EL (cell line): ENCODE results near the gene METTL22.

Source experiments
- DNase-seq: peaks from one replicate; pipeline ENCODE4 v3.0.0-alpha.2; 2016

METTL22 gene

DNA sequence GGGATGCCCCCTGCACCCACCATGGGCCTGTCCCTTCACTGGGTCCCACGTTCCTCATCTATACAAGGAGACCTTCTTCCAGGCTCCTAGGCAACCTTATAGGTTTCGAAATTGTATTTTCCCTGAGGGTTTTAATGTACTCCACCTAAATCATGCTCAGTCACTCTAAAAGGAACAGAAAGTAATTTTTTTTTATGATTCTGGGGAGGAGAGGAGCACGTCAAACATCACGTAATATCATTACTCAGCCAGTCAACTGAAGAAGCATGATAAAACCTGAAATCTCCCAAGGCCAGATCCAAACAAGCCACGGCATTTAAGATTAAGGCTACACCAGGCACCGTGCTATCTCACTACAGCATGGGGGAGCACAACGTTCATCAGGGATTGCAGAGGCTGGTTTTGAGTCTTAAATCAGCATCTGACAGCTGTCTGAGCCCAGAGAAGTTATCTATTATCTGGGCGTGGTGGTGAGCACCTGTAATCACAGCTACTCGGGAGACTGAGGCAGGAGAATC is 27.3 kb upstream of the METTL22 start:
- DNase-seq = no peak

- DNase-seq = no peak
These were observed 25.7 kb upstream of the METTL22 start for GRCh38 chr16:8595783-8596182.

DNA sequence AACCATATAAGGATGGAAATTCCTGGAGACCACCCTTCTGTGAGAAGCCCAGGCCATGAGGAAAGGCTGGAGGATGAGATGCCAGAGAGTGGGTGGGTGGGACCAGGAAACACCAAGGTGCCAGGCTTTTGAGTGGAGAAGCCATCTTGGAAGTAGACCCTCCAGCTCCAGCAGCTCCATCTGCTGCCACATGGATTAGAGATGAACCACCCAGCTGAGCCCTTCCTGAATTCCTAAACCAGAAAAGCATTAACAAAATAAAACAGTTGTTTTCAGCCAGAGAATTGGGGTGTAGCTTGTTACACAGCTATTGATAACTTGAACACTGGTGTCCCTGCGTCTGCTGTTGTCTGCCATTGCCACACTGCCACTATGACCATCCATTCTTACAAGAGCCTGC is 24.9 kb upstream of the METTL22 start:
- DNase-seq = no peak

DNA sequence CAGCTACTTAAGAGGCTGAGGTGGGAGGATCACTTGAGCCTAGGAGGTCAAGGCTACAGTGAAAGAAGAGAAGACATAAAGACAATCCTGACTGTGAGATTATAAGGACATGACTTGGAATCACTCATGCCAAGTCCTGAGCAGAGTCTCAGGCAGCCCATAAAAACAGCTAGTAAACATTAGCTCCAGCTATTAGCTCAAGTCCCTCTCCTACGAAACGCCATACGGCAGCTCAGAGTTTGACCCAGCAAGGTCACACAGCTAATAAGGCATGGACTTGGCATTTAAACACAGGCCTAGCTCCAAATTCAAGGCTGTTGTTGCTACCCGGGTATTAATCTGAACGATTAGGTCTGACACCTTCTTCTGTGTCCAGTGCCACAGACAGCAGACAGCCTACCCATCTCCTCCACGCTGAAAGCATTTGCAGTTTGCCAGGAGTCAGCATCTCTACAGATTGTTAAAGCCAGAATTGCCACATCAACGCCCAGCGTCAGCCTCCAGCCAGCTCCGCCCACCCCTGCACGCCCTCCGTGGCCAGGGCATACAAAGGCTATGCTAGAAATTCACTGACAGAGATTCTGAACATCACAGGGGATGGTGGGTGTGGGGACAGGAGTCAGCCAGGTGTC is 21.2 kb upstream of the METTL22 start:
- DNase-seq = no peak

GRCh38 chr16:8605554-8605953 is 15.9 kb upstream of the METTL22 start:
- no peak for DNase-seq

DNA sequence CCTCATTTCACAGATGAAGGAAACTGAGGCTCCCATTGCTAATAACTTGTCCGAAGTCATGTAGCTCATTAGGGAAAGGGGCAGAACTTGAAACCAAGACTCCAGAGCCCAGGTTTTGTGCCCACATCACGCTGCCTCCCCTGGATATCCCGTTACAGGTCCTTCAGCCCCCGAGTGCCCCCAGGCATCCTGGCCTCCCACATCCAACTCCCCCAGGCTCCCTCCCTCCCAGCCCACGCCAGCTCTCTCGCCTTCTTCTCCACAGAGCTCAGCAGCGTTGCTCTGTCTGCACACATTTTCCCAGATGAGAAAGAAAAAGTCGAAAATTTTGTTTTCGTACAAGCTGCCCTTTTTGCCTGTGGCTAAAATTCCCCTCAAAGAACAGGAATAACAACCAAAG is 14.3 kb upstream of the METTL22 start:
- no peak for DNase-seq

- DNase-seq = no peak
These were observed 10.4 kb upstream of the METTL22 start for GRCh38 chr16:8611122-8611521.

GRCh38 chr16:8611886-8612600 is 9.5 kb upstream of the METTL22 start:
- peak; percentile 21 for DNase-seq

DNA sequence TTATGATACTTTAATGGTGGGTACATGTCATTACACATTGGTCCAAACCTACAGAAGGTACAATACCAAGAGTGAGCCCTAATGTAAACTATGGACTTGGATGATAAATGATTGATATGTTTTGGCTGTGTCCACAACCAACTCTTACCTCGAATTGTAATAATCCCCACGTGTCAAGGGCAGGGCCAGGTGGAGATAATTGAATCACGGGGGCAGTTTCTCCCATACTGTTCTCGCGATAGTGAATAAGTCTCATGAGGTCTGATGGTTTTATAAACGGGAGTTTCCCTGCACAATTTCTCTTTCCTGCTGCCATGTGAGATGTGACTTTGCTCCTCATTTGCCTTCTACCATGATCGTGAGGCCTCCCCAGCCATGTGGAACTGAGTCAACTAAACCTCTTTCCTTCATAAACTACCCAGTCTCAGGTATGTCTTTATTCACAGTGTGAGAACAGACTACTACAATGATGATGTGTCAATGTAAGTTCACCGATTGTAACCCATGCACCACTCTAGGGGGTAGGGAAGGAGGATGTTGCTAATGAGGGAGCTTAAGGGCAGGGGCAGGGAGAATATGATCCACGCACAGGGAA is 7.0 kb upstream of the METTL22 start:
- no peak for DNase-seq

- DNase-seq = no peak
These were observed 1.7 kb upstream of the METTL22 start for GRCh38 chr16:8619671-8620370.

- peak; percentile 18 for DNase-seq
These were observed 963 bp upstream of the METTL22 start for GRCh38 chr16:8620535-8620934.

DNA sequence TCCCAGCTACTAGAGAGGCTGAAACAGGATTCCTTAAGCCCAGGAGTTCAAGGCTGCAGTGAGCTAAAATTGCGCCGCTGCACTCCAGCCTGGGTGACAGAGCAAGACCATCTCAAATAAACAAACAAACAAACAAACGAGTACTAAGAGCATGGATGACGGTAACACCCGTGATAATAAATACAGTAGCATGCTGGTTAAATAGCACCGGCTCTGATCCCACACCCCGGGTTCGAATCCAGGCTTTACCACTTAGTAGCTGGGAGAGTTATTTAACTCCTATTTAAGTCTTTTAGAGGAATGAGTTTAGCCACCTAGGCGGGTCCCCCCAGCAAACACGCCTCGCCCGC is 301 bp upstream of the METTL22 start:
- no peak for DNase-seq

DNA sequence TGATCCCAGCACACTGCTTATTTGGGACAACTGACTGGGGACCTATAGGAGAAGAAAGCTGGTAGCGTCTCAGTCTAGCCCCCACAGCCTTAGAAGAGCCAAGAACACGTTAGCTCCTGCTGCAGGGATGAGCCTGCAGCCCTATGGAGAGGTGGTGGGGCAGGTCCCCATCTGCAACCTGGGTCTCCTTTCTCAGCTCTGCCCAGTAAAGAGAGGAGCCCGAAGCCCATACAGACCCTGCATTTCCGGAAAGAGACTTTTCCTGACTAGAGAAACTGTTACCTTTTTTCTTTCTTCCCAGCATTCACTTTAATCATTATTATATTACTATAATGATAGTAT is 788 bp downstream of the METTL22 start:
- DNase-seq = no peak

GRCh38 chr16:8623634-8624033 is 2.1 kb downstream of the METTL22 start:
- peak; percentile 34 for DNase-seq

DNA sequence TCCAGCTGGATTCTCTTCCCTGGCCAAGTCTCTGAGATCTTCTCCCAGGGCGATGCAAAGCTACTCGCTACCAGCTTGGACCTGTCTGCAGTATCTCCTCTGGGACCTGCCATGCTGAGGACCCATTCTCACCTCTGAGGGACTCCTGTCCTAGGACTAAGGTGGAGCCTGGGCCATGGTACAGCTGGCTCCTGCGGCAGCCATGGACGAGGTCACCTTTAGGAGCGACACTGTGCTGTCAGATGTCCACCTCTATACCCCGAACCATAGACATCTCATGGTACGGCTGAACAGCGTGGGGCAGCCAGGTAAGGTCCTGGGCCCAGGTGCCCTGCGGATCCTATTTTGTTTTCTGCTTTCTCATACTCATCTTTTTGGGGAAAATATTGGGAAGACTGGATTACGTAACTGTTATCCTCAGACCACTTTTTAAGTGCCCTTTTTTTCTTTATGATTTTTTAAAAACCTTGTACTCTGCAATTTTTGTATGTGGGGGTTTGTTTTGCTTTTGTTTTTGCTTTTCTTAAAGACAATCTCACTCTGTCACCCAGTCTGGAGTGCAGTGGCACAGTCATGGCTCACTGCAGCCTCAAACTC is 4.1 kb downstream of the METTL22 start:
- no peak for DNase-seq

- no peak for DNase-seq
These were observed 5.4 kb downstream of the METTL22 start for GRCh38 chr16:8626946-8627345.

DNA sequence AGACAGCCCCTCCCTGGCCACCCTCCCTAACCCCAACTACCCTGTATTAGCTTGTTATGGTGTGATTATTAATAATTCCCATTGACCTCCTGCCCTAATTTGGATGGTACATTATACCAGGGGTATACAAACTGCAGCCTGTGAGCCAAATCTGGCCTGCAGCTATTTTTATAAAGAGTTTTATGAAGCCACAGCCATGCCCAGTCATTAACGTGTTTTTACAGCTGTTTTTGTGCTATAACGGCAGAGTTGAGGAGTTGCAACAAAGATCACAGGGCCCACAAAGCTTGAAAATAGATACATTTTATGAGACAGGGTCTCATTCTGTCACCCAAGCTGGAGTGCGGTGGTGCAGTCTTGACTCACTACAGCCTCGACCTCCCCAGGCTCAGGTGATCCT is 6.0 kb downstream of the METTL22 start:
- DNase-seq = no peak

- DNase-seq = no peak
These were observed 7.7 kb downstream of the METTL22 start for GRCh38 chr16:8628981-8629725.

- no peak for DNase-seq
These were observed 8.9 kb downstream of the METTL22 start for GRCh38 chr16:8630255-8630953.

DNA sequence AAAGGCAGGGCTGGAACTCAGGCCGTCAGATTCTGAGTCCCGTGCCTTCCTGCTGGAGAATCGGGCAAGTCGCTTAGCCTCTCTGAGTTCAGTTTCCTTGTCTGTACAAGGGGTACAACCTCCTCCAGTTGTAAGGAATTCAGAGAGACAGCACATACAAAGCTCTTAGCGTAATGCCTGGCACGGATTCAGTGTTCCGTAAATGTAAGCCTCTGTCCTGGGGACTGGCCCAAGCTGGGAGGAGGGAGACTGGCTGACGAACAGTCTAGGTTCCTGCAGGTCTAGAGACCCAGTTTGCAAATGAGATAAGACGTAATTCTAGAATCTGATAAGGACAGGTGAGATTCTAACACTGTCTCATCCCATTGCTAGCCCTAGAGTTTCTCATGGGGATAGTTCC is 9.9 kb downstream of the METTL22 start:
- no peak for DNase-seq

GRCh38 chr16:8631818-8632465 is 10.4 kb downstream of the METTL22 start:
- no peak for DNase-seq
